ENCODE results near the gene ADGRA3.

- TF ChIP-seq REST (IDR thresholded peaks at IDR 0.05; ENCODE audit: insufficient replicate concordance, low read depth) (no peak), CTCF (IDR thresholded peaks at IDR 0.05; ENCODE audit: insufficient read depth, low read length) (no peak), GABPA (IDR thresholded peaks at IDR 0.05; ENCODE audit: low read depth) (no peak), POLR2AphosphoS5 (IDR thresholded peaks at IDR 0.05; ENCODE audit: low read depth) (no peak), SPI1 (IDR thresholded peaks at IDR 0.05; ENCODE audit: borderline replicate concordance, low read depth) (no peak)
These were observed 38.8 kb upstream of the ADGRA3 start for GRCh38 chr4:22554670-22555069.
